ENCODE measurements around the gene PP2D1. TPM values are rescaled to one million over a fixed set of nuclear protein-coding genes. Genes with fewer than 3 reads are reported as not detected.

Gene PP2D1
- total and polyA plus RNA-seq, 2 donors (not counting 3 experiments of a cell fraction or from before 2014, with no cell fraction given): not detected

DNA sequence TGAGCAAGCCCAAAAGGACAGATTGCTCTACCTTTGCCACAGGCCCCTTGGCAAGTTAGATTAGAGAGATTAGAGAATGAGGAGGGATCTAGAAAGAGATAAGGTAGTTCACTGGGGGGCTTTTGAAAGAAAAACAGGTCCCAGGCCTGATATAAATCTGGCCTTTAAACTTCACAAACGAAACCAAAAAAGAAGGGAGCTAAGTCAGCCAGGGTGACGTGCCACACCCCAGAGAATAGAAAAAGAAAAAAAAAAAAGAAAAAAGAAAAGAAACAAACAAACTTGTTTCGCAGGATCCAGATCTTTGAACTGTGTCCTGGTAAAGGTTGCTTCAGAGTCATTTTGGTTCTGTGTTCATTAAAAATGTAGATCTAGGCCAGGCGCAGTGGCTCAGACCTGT lies 31.8 kb upstream of the PP2D1 start:
- Histone ChIP-seq H3K9me3 (replicated peaks; ENCODE audit: control insufficient read depth, insufficient read depth, low read length) (no peaks in the 10 kb centered on the region), H3K27me3 (ENCODE audit: control insufficient read depth in 2 of 2, insufficient read depth in 2 of 2, low read length in 2 of 2) (no peaks in the 10 kb centered on the region), H3K4me3 (replicated peaks in 1 of 3; ENCODE audit: insufficient read depth in 1 of 3, low read depth in 1 of 3, low read length in 3 of 3) (no peak overlapping the region), H3K79me2 (ENCODE audit: control insufficient read depth, insufficient read depth, low read length) (no peaks in the 10 kb centered on the region), H2AFZ (ENCODE audit: low read depth, low read length) (peak overlapping the region; percentile 34), H3K27ac (ENCODE audit: insufficient read depth, low read depth, low read length) (no peak overlapping the region), H3K4me2 (ENCODE audit: insufficient read depth, low read length) (peak overlapping the region; percentile 49), H3K9ac (replicated peaks; ENCODE audit: extremely low read depth, insufficient read depth, low read length) (no peak overlapping the region), H3K9me1 (replicated peaks; ENCODE audit: control insufficient read depth, extremely low read depth, insufficient read depth, low read length) (no peaks in the 10 kb centered on the region), H3K4me1 (ENCODE audit: control insufficient read depth, extremely low read depth, insufficient read depth, low read length) (peaks cover 11% of the 10 kb centered on the region), H4K20me1 (replicated peaks; ENCODE audit: control insufficient read depth, extremely low read depth, insufficient read depth, low read length) (no peaks in the 10 kb centered on the region), H3K36me3 (ENCODE audit: control insufficient read depth in 2 of 2, extremely low read depth in 1 of 2, insufficient read depth in 2 of 2, low read length in 2 of 2) (no peaks in the 10 kb centered on the region)
- intact Hi-C loops (cut with micrococcal nuclease): no loop called here
- DNase-seq (ENCODE audit: low read depth, low spot score) (no peak), FAIRE-seq (no peak)
- no peak for TF ChIP-seq MAX (IDR thresholded peaks at IDR 0.05; ENCODE audit: insufficient read depth, insufficient read length)
- no peak for TF ChIP-seq EZH2 (IDR thresholded peaks at IDR 0.05; ENCODE audit: borderline replicate concordance, low read depth, low read length, severe bottlenecking)
- no peak for TF ChIP-seq MYC (IDR thresholded peaks at IDR 0.05; ENCODE audit: low read depth, low read length)
- TF ChIP-seq POLR2A (IDR thresholded peaks at IDR 0.05; ENCODE audit: low read depth, low read length): no peak
- TF ChIP-seq POLR2AphosphoS5 (IDR thresholded peaks at IDR 0.05; ENCODE audit: insufficient read depth, low read depth, low read length): no peak
- no peak for TF ChIP-seq GATA2 (IDR thresholded peaks at IDR 0.05; ENCODE audit: insufficient read depth, insufficient read length, low read depth, low read length)
- TF ChIP-seq, protein P1, sequence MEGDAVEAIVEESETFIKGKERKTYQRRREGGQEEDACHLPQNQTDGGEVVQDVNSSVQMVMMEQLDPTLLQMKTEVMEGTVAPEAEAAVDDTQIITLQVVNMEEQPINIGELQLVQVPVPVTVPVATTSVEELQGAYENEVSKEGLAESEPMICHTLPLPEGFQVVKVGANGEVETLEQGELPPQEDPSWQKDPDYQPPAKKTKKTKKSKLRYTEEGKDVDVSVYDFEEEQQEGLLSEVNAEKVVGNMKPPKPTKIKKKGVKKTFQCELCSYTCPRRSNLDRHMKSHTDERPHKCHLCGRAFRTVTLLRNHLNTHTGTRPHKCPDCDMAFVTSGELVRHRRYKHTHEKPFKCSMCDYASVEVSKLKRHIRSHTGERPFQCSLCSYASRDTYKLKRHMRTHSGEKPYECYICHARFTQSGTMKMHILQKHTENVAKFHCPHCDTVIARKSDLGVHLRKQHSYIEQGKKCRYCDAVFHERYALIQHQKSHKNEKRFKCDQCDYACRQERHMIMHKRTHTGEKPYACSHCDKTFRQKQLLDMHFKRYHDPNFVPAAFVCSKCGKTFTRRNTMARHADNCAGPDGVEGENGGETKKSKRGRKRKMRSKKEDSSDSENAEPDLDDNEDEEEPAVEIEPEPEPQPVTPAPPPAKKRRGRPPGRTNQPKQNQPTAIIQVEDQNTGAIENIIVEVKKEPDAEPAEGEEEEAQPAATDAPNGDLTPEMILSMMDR (IDR thresholded peaks at IDR 0.05; ENCODE audit: extremely low read depth in 1 of 2, insufficient read depth in 1 of 2, low read depth in 1 of 2, low read length in 2 of 2): no peak
- TF ChIP-seq FOS (IDR thresholded peaks at IDR 0.05; ENCODE audit: borderline replicate concordance, insufficient read depth, low read length): no peak
- no peak for TF ChIP-seq JUN (IDR thresholded peaks at IDR 0.05; ENCODE audit: borderline replicate concordance, insufficient read depth, insufficient read length, low read depth)
- ChIA-PET POLR2A (no interaction called here), CTCF (interaction anchor here (1.0 kb wide), 1 partner anchor 87 kb away, joined by 4 read pairs; no protein-coding TSS in a partner anchor)
- no TSS peak for BruUV-seq (replicated peaks)
- dilution Hi-C loops (cut with MboI; ENCODE audit: extremely low pct_ligation_motif_present, low sequenced_read_pairs): no loop called here
